ENCODE data around the gene MYO1E.

- no peak for TF ChIP-seq EZH2phosphoT487 (IDR thresholded peaks at IDR 0.05; ENCODE audit: borderline replicate concordance, low read depth, low read length)
- TF ChIP-seq, protein P1, sequence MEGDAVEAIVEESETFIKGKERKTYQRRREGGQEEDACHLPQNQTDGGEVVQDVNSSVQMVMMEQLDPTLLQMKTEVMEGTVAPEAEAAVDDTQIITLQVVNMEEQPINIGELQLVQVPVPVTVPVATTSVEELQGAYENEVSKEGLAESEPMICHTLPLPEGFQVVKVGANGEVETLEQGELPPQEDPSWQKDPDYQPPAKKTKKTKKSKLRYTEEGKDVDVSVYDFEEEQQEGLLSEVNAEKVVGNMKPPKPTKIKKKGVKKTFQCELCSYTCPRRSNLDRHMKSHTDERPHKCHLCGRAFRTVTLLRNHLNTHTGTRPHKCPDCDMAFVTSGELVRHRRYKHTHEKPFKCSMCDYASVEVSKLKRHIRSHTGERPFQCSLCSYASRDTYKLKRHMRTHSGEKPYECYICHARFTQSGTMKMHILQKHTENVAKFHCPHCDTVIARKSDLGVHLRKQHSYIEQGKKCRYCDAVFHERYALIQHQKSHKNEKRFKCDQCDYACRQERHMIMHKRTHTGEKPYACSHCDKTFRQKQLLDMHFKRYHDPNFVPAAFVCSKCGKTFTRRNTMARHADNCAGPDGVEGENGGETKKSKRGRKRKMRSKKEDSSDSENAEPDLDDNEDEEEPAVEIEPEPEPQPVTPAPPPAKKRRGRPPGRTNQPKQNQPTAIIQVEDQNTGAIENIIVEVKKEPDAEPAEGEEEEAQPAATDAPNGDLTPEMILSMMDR (conservative IDR thresholded peaks at IDR 0.05; ENCODE audit: low read length): no peak
Observed at GRCh38 chr15:59116141-59116540, 256.5 kb downstream of the MYO1E start.

Data from OCI-LY7 (cell line).